Esophagus muscularis mucosa (tissue), 3 donors: ENCODE data around the gene RPS6KA5.

Source experiments
- CTCF ChIP-seq, 3 experiments: fragments of 200-600 bp in 2 of 3; fragments of 450-650 bp in 1 of 3; sonication (generic) in 2 of 3; IDR thresholded peaks; one replicate each; pipeline ENCODE4 v1.5.1; 2017 to 2019; ENCODE audit warnings: antibody characterized with exemption in 3 of 3, mild to moderate bottlenecking in 2 of 3, moderate library complexity in 1 of 3
- POLR2AphosphoS5 ChIP-seq, 2 donors: sonication (generic); formaldehyde crosslinking; IDR thresholded peaks; one replicate each; pipeline ENCODE4 v1.6.1; 2017; ENCODE audit warnings: antibody characterized with exemption in 2 of 2

GRCh38 chr14:91047174-91047753, 13.2 kb downstream of the RPS6KA5 start:
- TF ChIP-seq POLR2AphosphoS5 (IDR thresholded peaks at IDR 0.05) (no peak), CTCF (IDR thresholded peaks at IDR 0.05) (no peak)
